Ramos (cell line): ENCODE data around the gene TLE3.

Experiments used
- in situ Hi-C: fragments of 300-500 bp; cut with MboI; formaldehyde crosslinking; loops from one replicate; pipeline ENCODE4 v1.14.3; 2022; ENCODE audit warnings: low sequenced_read_pairs; ENCODE audit not compliant: unreplicated experiment

TLE3 gene

GRCh38 chr15:70100474-70101341 is 3.0 kb upstream of the TLE3 start:
- in situ Hi-C loops, result no loop called here

GRCh38 chr15:70099967-70100473 is 2.3 kb upstream of the TLE3 start:
- in situ Hi-C loops, result no loop called here

GRCh38 chr15:70099167-70099966 is 1.6 kb upstream of the TLE3 start:
- in situ Hi-C loops, result no loop called here

- in situ Hi-C loops, result no loop called here
These were observed 897 bp upstream of the TLE3 start for GRCh38 chr15:70098461-70099166.

- in situ Hi-C loops, result no loop called here
These were observed 390 bp upstream of the TLE3 start for GRCh38 chr15:70098153-70098460.

GRCh38 chr15:70097063-70097320 is 725 bp downstream of the TLE3 start:
- in situ Hi-C loops, result no loop called here

GRCh38 chr15:70096215-70097062 is 1.3 kb downstream of the TLE3 start:
- in situ Hi-C loops, result no loop called here

GRCh38 chr15:70095408-70096214 is 2.1 kb downstream of the TLE3 start:
- in situ Hi-C loops, result no loop called here

GRCh38 chr15:70094690-70095311 is 2.9 kb downstream of the TLE3 start:
- in situ Hi-C loops, result no loop called here

- in situ Hi-C loops, result no loop called here
These were observed 4.0 kb downstream of the TLE3 start for GRCh38 chr15:70093481-70094319.

GRCh38 chr15:70093070-70093469 is 4.6 kb downstream of the TLE3 start:
- in situ Hi-C loops, result no loop called here

GRCh38 chr15:70092464-70093027 is 5.2 kb downstream of the TLE3 start:
- in situ Hi-C loops, result no loop called here

- in situ Hi-C loops, result no loop called here
These were observed 5.8 kb downstream of the TLE3 start for GRCh38 chr15:70091726-70092463.

GRCh38 chr15:70090436-70091296 is 7.1 kb downstream of the TLE3 start:
- in situ Hi-C loops, result no loop called here

- in situ Hi-C loops, result no loop called here
These were observed 8.1 kb downstream of the TLE3 start for GRCh38 chr15:70089692-70089971.

GRCh38 chr15:70088887-70089691 is 8.6 kb downstream of the TLE3 start:
- in situ Hi-C loops, result no loop called here
